GM21786 (cell line): ENCODE measurements around the gene GZMM.

Experiments used
- ATAC-seq: cut with Tn5 transposase; IDR thresholded peaks from one replicate; pipeline ENCODE4 v1.9.1; 2021; ENCODE audit not compliant: unreplicated experiment

The GZMM gene

GRCh38 chr19:543910-544608 is at the start of gene GZMM:
TSS of gene GZMM (plus strand) at chr19:544053. CDS start at chr19:544072, 19 bp downstream.
- no peak for ATAC-seq

- ATAC-seq: no peak
Observed at GRCh38 chr19:494171-495080, 49.4 kb upstream of the GZMM start.

- no peak for ATAC-seq
Observed at GRCh38 chr19:495081-495401, 48.8 kb upstream of the GZMM start.

GRCh38 chr19:495402-496111 is 48.3 kb upstream of the GZMM start:
- ATAC-seq: no peak

GRCh38 chr19:496112-496665 is 47.7 kb upstream of the GZMM start, which contains the start of gene MADCAM1:
TSS of gene MADCAM1 (plus strand) at chr19:496486. CDS start at chr19:496500, 14 bp downstream.
- ATAC-seq: no peak

GRCh38 chr19:496986-497385 is 46.9 kb upstream of the GZMM start:
- ATAC-seq: no peak

GRCh38 chr19:497491-497868 is 46.4 kb upstream of the GZMM start:
- no peak for ATAC-seq

- no peak for ATAC-seq
Observed at GRCh38 chr19:497869-498510, 45.9 kb upstream of the GZMM start.

- no peak for ATAC-seq
Observed at GRCh38 chr19:498511-498891, 45.4 kb upstream of the GZMM start.

- ATAC-seq: no peak
Observed at GRCh38 chr19:498977-499623, 44.8 kb upstream of the GZMM start.

- no peak for ATAC-seq
Observed at GRCh38 chr19:501646-502045, 42.2 kb upstream of the GZMM start.

- no peak for ATAC-seq
Observed at GRCh38 chr19:504616-505015, 39.2 kb upstream of the GZMM start.

- ATAC-seq: peak; percentile 64
Observed at GRCh38 chr19:506404-507285, 37.2 kb upstream of the GZMM start.

- peak; percentile 54 for ATAC-seq
Observed at GRCh38 chr19:507286-508203, 36.3 kb upstream of the GZMM start, which contains the start of gene TPGS1. TSS of gene TPGS1 (plus strand) at chr19:507497. CDS start at chr19:507507, 10 bp downstream.

- ATAC-seq: no peak
Observed at GRCh38 chr19:508204-509150, 35.4 kb upstream of the GZMM start.

GRCh38 chr19:510606-511100 is 33.2 kb upstream of the GZMM start:
- no peak for ATAC-seq
